Upper lobe of left lung (tissue), 6 donors: ENCODE data around the gene FSIP2. TPM values are rescaled to one million over a fixed set of nuclear protein-coding genes. Genes with fewer than 3 reads are reported as not detected.

Experiments
- ATAC-seq, 2 donors: fragments of 200-7000 bp; cut with Tn5 transposase; one replicate each; pipeline ENCODE4 v1.9.1; 2022; ENCODE audit warnings: mild to moderate bottlenecking in 2 of 2, moderate library complexity in 2 of 2; ENCODE audit not compliant: low FRiP score in 2 of 2
- DNase-seq, 2 donors: peaks; one replicate each; pipeline ENCODE4 v3.0.0-alpha.2; 2019 to 2020
- H3K27ac ChIP-seq, 4 donors: fragments of 200-600 bp; sonication (generic); one replicate each; pipeline ENCODE4 v1.5.1; 2016 to 2019
- H3K27me3 ChIP-seq, 4 donors: fragments of 200-600 bp; sonication (generic); one replicate each; pipeline ENCODE4 v1.5.1; 2017 to 2019
- H3K36me3 ChIP-seq, 4 donors: fragments of 200-600 bp; sonication (generic); one replicate each; pipeline ENCODE4 v1.5.1; 2016 to 2019
- H3K4me1 ChIP-seq, 4 donors: fragments of 200-600 bp; sonication (generic); one replicate each; pipeline ENCODE4 v1.5.1; 2018 to 2019
- H3K4me3 ChIP-seq, 4 donors: fragments of 200-600 bp; sonication (generic); one replicate each; pipeline ENCODE4 v1.5.1; 2017 to 2019; ENCODE audit warnings: mild to moderate bottlenecking in 2 of 4, moderate library complexity in 1 of 4
- H3K9me3 ChIP-seq, 4 donors: fragments of 200-600 bp; sonication (generic); one replicate each; pipeline ENCODE4 v1.5.1; 2018 to 2019
- EP300 ChIP-seq, 4 donors: sonication (generic); formaldehyde crosslinking; IDR thresholded peaks; one replicate each; pipeline ENCODE4 v1.5.1; 2017; ENCODE audit warnings: antibody characterized with exemption in 4 of 4, control low read depth in 2 of 4
- POLR2A ChIP-seq, 4 donors: fragments of 450-650 bp; IDR thresholded peaks; one replicate each; pipeline ENCODE4 v1.5.1; 2016 to 2017; ENCODE audit warnings: antibody characterized with exemption in 4 of 4, mild to moderate bottlenecking in 2 of 4
- POLR2AphosphoS5 ChIP-seq, 2 donors: sonication (generic); formaldehyde crosslinking; IDR thresholded peaks; one replicate each; pipeline ENCODE4 v1.5.1; 2017; ENCODE audit warnings: antibody characterized with exemption in 2 of 2
- WGBS, 2 donors: methylation state at CpG; one replicate each; pipeline ENCODE4 v1.1.5; 2017 to 2018; 5-methylcytosine and 5-hydroxymethylcytosine counted together
- total RNA-seq, 6 donors: library from RNA; depleted of rRNA in 4 of 6; stranded (reverse); fragments of >200 nt in 4 of 6; gene quantifications; one replicate each; pipeline versions ENCODE4 v1.1.0 to v1.2.1, GENCODE V29; 2016 to 2021
- TF ChIP-seq, protein P1 (sequence below), 6 experiments: fragments of 450-650 bp in 4 of 6; fragments of 200-600 bp in 2 of 6; sonication (generic) in 2 of 6; IDR thresholded peaks; one replicate each; pipeline ENCODE4 v1.5.1; 2016 to 2019; ENCODE audit warnings: antibody characterized with exemption in 6 of 6
- donor health status: DM: no; HTN: no; CAD: no; lungs with moderate emphysema.
- donor health status: DM: no; HTN: yes; CAD: no; lungs with severe emphysema.

FSIP2 gene
- total RNA-seq, 6 donors from 2014 or later, result 0.11 to 5.2 (median 0.60) TPM

DNA sequence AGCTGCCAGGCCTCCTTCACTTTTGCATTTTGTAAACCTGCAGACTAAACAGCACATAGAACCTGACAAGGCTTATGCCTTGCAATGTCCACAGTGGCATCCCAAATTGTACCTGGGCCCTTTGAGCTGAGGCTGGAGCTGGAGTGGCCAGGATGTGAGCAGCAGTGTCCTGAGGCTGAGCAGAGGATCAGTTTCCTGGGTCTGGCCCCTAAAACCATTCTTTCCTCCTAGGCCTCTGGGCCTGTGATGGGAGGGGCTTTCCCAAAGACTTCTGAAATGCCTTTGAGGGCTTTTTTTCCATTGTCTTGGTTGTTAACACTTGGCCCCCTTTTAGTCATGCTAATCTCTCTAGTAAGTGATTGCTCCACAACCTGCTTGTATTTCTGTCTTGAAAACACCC lies 32.8 kb downstream of the FSIP2 start:
- Histone ChIP-seq H3K4me1 (no peaks in the 10 kb centered on the region), H3K27me3 (no peaks in the 10 kb centered on the region), H3K27ac (no peak overlapping the region), H3K9me3 (peaks cover 0 to 42% (median 24%) of the 10 kb centered on the region in 4 donors), H3K36me3 (no peaks in the 10 kb centered on the region), H3K4me3 (no peak overlapping the region)
- ATAC-seq, result no peak
- TF ChIP-seq EP300 (IDR thresholded peaks at IDR 0.05), result no peak
- TF ChIP-seq, protein P1, sequence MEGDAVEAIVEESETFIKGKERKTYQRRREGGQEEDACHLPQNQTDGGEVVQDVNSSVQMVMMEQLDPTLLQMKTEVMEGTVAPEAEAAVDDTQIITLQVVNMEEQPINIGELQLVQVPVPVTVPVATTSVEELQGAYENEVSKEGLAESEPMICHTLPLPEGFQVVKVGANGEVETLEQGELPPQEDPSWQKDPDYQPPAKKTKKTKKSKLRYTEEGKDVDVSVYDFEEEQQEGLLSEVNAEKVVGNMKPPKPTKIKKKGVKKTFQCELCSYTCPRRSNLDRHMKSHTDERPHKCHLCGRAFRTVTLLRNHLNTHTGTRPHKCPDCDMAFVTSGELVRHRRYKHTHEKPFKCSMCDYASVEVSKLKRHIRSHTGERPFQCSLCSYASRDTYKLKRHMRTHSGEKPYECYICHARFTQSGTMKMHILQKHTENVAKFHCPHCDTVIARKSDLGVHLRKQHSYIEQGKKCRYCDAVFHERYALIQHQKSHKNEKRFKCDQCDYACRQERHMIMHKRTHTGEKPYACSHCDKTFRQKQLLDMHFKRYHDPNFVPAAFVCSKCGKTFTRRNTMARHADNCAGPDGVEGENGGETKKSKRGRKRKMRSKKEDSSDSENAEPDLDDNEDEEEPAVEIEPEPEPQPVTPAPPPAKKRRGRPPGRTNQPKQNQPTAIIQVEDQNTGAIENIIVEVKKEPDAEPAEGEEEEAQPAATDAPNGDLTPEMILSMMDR (IDR thresholded peaks at IDR 0.05), result no peak
- no peak for TF ChIP-seq POLR2AphosphoS5 (IDR thresholded peaks at IDR 0.05)
- TF ChIP-seq POLR2A (IDR thresholded peaks at IDR 0.05), result no peak
- DNase-seq, result no peak

GRCh38 chr2:185780890-185781289 lies 42.3 kb downstream of the FSIP2 start:
- H3K9me3 ChIP-seq, result no peaks in the 10 kb centered on the region
- TF ChIP-seq POLR2AphosphoS5 (IDR thresholded peaks at IDR 0.05) (no peak), POLR2A (IDR thresholded peaks at IDR 0.05) (no peak), EP300 (IDR thresholded peaks at IDR 0.05) (no peak)
- TF ChIP-seq, protein P1 (IDR thresholded peaks at IDR 0.05), result no peak
- no peak overlapping the region for H3K4me3 ChIP-seq
- H3K27me3 ChIP-seq, result no peaks in the 10 kb centered on the region
- DNase-seq (no peak), ATAC-seq (no peak)
- H3K4me1 ChIP-seq, result no peaks in the 10 kb centered on the region
- no peaks in the 10 kb centered on the region for H3K36me3 ChIP-seq
- 77 to 88% methylated on average over 2 of the region's 2 CpGs for WGBS, 2 donors
- H3K27ac ChIP-seq, result no peak overlapping the region

GRCh38 chr2:185782223-185782769 lies 43.7 kb downstream of the FSIP2 start:
- Histone ChIP-seq H3K27ac (no peak overlapping the region), H3K4me3 (no peak overlapping the region), H3K4me1 (no peaks in the 10 kb centered on the region), H3K27me3 (no peaks in the 10 kb centered on the region), H3K36me3 (no peaks in the 10 kb centered on the region), H3K9me3 (no peaks in the 10 kb centered on the region)
- no peak for DNase-seq
- WGBS, 2 donors, result 77 to 80% methylated on average over 4 of the region's 4 CpGs
- no peak for ATAC-seq
- no peak for TF ChIP-seq POLR2A (IDR thresholded peaks at IDR 0.05)
- TF ChIP-seq POLR2AphosphoS5 (IDR thresholded peaks at IDR 0.05), result no peak
- TF ChIP-seq EP300 (IDR thresholded peaks at IDR 0.05), result no peak
- TF ChIP-seq, protein P1 (IDR thresholded peaks at IDR 0.05), result no peak

- ATAC-seq (no peak), DNase-seq (no peak)
- no peak for TF ChIP-seq POLR2AphosphoS5 (IDR thresholded peaks at IDR 0.05)
- no peak for TF ChIP-seq POLR2A (IDR thresholded peaks at IDR 0.05)
- TF ChIP-seq, protein P1 (IDR thresholded peaks at IDR 0.05), result no peak
- TF ChIP-seq EP300 (IDR thresholded peaks at IDR 0.05), result no peak
- Histone ChIP-seq H3K27ac (no peak overlapping the region), H3K4me1 (no peaks in the 10 kb centered on the region), H3K36me3 (no peaks in the 10 kb centered on the region), H3K9me3 (no peaks in the 10 kb centered on the region), H3K4me3 (no peak overlapping the region), H3K27me3 (no peaks in the 10 kb centered on the region)
Measured at GRCh38 chr2:185785156-185785555, 46.6 kb downstream of the FSIP2 start.

- Histone ChIP-seq H3K27me3 (no peaks in the 10 kb centered on the region), H3K4me3 (no peak overlapping the region), H3K4me1 (no peaks in the 10 kb centered on the region), H3K36me3 (no peaks in the 10 kb centered on the region), H3K27ac (no peak overlapping the region), H3K9me3 (no peaks in the 10 kb centered on the region)
- DNase-seq (no peak), ATAC-seq (no peak)
- TF ChIP-seq EP300 (IDR thresholded peaks at IDR 0.05) (no peak), POLR2AphosphoS5 (IDR thresholded peaks at IDR 0.05) (no peak), POLR2A (IDR thresholded peaks at IDR 0.05) (no peak)
- TF ChIP-seq, protein P1 (IDR thresholded peaks at IDR 0.05), result no peak
- 83 to 88% methylated on average over 2 of the region's 2 CpGs for WGBS, 2 donors
Measured at GRCh38 chr2:185785851-185786473, 47.4 kb downstream of the FSIP2 start.
